Measurements from ENCODE around the gene ST6GALNAC1. TPM values are rescaled to one million over a fixed set of nuclear protein-coding genes. Genes with fewer than 3 reads are reported as not detected.

ST6GALNAC1 gene
- total and polyA plus RNA-seq, 2 of the 13 experiments (the other 11 are each of a cell fraction or from before 2014, with no cell fraction given): not detected

DNA sequence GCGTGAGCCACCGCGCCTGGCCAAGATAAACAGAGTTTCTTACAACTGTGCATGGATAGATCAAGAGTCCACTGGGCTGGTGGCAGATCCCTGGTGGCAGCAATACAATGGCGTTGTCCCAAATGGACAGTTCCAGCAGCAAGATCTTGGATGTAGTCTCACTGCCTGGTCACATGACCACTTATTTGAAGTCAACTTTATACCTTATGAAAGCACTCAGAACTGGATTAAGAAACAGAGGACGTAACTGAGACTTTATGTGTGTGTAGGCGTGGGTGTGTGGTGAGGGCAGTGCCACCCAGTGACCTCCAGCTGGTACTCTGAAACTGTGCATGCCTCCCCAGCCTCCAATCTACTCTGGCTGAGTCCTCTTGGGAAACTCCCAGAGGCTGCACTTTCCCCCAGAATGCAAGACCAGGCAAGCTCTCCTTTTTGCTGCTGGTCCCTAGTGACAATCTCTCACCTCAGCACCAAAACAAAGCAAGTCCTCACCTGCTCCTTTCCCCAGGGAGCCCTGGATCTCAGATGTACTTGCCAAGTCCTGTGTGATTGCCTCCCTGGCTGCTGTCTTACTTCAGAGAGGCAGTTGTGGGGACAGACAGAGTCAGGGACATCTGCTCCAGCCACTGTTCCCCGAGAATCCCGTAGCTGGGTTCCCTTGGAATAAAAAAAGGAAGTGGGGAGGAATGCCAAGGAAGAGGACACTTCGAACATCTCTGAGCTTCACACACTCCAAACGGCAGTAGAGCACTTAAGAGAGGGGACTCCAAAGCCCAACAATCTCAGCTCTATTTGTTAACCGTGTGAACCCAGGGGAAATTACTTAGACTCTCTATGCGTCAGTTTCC lies 46.2 kb downstream of the ST6GALNAC1 start (continued):
- TF ChIP-seq, protein P1, sequence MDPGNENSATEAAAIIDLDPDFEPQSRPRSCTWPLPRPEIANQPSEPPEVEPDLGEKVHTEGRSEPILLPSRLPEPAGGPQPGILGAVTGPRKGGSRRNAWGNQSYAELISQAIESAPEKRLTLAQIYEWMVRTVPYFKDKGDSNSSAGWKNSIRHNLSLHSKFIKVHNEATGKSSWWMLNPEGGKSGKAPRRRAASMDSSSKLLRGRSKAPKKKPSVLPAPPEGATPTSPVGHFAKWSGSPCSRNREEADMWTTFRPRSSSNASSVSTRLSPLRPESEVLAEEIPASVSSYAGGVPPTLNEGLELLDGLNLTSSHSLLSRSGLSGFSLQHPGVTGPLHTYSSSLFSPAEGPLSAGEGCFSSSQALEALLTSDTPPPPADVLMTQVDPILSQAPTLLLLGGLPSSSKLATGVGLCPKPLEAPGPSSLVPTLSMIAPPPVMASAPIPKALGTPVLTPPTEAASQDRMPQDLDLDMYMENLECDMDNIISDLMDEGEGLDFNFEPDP (CRISPR knock-in tag; conservative IDR thresholded peaks at IDR 0.05): no peak
- TF ChIP-seq ZBTB3 (CRISPR knock-in tag; IDR thresholded peaks at IDR 0.05; ENCODE audit: borderline replicate concordance, low read depth): no peak
- TF ChIP-seq, protein P2, sequence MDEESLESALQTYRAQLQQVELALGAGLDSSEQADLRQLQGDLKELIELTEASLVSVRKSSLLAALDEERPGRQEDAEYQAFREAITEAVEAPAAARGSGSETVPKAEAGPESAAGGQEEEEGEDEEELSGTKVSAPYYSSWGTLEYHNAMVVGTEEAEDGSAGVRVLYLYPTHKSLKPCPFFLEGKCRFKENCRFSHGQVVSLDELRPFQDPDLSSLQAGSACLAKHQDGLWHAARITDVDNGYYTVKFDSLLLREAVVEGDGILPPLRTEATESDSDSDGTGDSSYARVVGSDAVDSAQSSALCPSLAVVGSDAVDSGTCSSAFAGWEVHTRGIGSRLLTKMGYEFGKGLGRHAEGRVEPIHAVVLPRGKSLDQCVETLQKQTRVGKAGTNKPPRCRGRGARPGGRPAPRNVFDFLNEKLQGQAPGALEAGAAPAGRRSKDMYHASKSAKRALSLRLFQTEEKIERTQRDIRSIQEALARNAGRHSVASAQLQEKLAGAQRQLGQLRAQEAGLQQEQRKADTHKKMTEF (CRISPR knock-in tag; IDR thresholded peaks at IDR 0.05): peak; percentile 47; the same call in 1 of the 2 replicates
- peak; percentile 56; the same call in 1 of the 2 replicates for TF ChIP-seq ZMYM3 (CRISPR knock-in tag; IDR thresholded peaks at IDR 0.05)
- no peak for TF ChIP-seq SP1 (IDR thresholded peaks at IDR 0.05)
- no peak for TF ChIP-seq SP1 (CRISPR knock-in tag; IDR thresholded peaks at IDR 0.05)
- TF ChIP-seq BHLHE40 (IDR thresholded peaks at IDR 0.05; ENCODE audit: low read length): no peak
- TF ChIP-seq SRF (IDR thresholded peaks at IDR 0.05; ENCODE audit: low read depth, low read length): no peak
- peak; percentile 17; the same call in 1 of the 2 replicates for TF ChIP-seq YEATS4 (CRISPR knock-in tag; IDR thresholded peaks at IDR 0.05; ENCODE audit: borderline replicate concordance)
- TF ChIP-seq, protein P3, sequence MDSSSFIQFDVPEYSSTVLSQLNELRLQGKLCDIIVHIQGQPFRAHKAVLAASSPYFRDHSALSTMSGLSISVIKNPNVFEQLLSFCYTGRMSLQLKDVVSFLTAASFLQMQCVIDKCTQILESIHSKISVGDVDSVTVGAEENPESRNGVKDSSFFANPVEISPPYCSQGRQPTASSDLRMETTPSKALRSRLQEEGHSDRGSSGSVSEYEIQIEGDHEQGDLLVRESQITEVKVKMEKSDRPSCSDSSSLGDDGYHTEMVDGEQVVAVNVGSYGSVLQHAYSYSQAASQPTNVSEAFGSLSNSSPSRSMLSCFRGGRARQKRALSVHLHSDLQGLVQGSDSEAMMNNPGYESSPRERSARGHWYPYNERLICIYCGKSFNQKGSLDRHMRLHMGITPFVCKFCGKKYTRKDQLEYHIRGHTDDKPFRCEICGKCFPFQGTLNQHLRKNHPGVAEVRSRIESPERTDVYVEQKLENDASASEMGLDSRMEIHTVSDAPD (CRISPR knock-in tag; IDR thresholded peaks at IDR 0.05): no peak; the same call in 1 of the 2 replicates
- 0 out of 2 replicates have a peak, but pooled peaks have one; percentile 44 for TF ChIP-seq ADNP (CRISPR knock-in tag; IDR thresholded peaks at IDR 0.05)
- peak; percentile 27; the same call in 1 of the 2 replicates for TF ChIP-seq SIX4 (CRISPR knock-in tag; IDR thresholded peaks at IDR 0.05)
- TF ChIP-seq ZNF7 (CRISPR knock-in tag; IDR thresholded peaks at IDR 0.05): no peak
- TF ChIP-seq SPEN (CRISPR knock-in tag; IDR thresholded peaks at IDR 0.05; ENCODE audit: low read depth): no peak; the same call in 1 of the 2 replicates
- TF ChIP-seq SMAD1 (CRISPR knock-in tag; IDR thresholded peaks at IDR 0.05; ENCODE audit: borderline replicate concordance, low read depth): peak; percentile 82; the same call in 1 of the 2 replicates
- TF ChIP-seq, protein P4, sequence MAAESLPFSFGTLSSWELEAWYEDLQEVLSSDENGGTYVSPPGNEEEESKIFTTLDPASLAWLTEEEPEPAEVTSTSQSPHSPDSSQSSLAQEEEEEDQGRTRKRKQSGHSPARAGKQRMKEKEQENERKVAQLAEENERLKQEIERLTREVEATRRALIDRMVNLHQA (CRISPR knock-in tag; IDR thresholded peaks at IDR 0.05): no peak
- no peak for TF ChIP-seq CENPT (CRISPR knock-in tag; IDR thresholded peaks at IDR 0.05; ENCODE audit: low read depth)
- TF ChIP-seq, protein P5, sequence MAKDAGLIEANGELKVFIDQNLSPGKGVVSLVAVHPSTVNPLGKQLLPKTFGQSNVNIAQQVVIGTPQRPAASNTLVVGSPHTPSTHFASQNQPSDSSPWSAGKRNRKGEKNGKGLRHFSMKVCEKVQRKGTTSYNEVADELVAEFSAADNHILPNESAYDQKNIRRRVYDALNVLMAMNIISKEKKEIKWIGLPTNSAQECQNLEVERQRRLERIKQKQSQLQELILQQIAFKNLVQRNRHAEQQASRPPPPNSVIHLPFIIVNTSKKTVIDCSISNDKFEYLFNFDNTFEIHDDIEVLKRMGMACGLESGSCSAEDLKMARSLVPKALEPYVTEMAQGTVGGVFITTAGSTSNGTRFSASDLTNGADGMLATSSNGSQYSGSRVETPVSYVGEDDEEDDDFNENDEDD (CRISPR knock-in tag; IDR thresholded peaks at IDR 0.05; ENCODE audit: borderline replicate concordance): no peak
- TF ChIP-seq ZNF607 (CRISPR knock-in tag; IDR thresholded peaks at IDR 0.05; ENCODE audit: borderline replicate concordance): 0 out of 2 replicates have a peak, but pooled peaks have one; percentile 53
- no peak for TF ChIP-seq PAWR (CRISPR knock-in tag; IDR thresholded peaks at IDR 0.05; ENCODE audit: borderline replicate concordance)
- TF ChIP-seq ZFP36L1 (CRISPR knock-in tag; IDR thresholded peaks at IDR 0.05): no peak
- TF ChIP-seq ZNF468 (CRISPR knock-in tag; IDR thresholded peaks at IDR 0.05): no peak
- 0 out of 2 replicates have a peak, but pooled peaks have one; percentile 1 for TF ChIP-seq TSC22D2 (CRISPR knock-in tag; IDR thresholded peaks at IDR 0.05; ENCODE audit: borderline replicate concordance)
- TF ChIP-seq ZNF3 (CRISPR knock-in tag; IDR thresholded peaks at IDR 0.05): no peak

Data from HepG2 (cell line).